WTC11 (cell line): ENCODE measurements around the gene RFX5. TPM values are rescaled to one million over a fixed set of nuclear protein-coding genes. Genes with fewer than 3 reads are reported as not detected.

Experiments
- ATAC-seq: fragments of 200-7000 bp; cut with Tn5 transposase; 2 replicates; pipeline ENCODE4 v1.10.0; 2021; ENCODE audit warnings: mild to moderate bottlenecking, moderate library complexity
- CTCF ChIA-PET: fragments of 300-600 bp; sonication (Branson Sonifier 250); formaldehyde crosslinking; loops from one replicate; lab custom pipeline; 2021; ENCODE audit warnings: antibody characterized with exemption; lab: Charles Lee
- POLR2A ChIA-PET: fragments of 350-600 bp; sonication (Branson Sonifier 250); formaldehyde crosslinking; loops from one replicate; lab custom pipeline; 2021; ENCODE audit warnings: antibody characterized with exemption; lab: Charles Lee
- DNase-seq: peaks from one replicate; pipeline ENCODE4 v3.0.0; 2021; ENCODE audit warnings: low spot score
- H3K27ac Mint-ChIP-seq: 2 replicates; pipeline ENCODE4 v1.8.0; 2021; ENCODE audit warnings: mixed read lengths
- H3K27me3 Mint-ChIP-seq: 2 replicates; pipeline ENCODE4 v1.8.0; 2021; ENCODE audit warnings: low read depth, mild to moderate bottlenecking, moderate library complexity, mixed read lengths
- H3K36me3 Mint-ChIP-seq: 2 replicates; pipeline ENCODE4 v1.8.0; 2021; ENCODE audit warnings: mixed read lengths
- H3K4me1 Mint-ChIP-seq: 2 replicates; pipeline ENCODE4 v1.8.0; 2022; ENCODE audit warnings: mixed read lengths
- H3K4me3 Mint-ChIP-seq: 2 replicates; pipeline ENCODE4 v1.8.0; 2021; ENCODE audit warnings: mild to moderate bottlenecking, moderate library complexity, mixed read lengths
- H3K9me3 Mint-ChIP-seq: 2 replicates; pipeline ENCODE4 v1.8.0; 2021; ENCODE audit warnings: mixed read lengths
- ATF1 ChIP-seq: sonication (generic); formaldehyde crosslinking; IDR thresholded peaks from 2 replicates; pipeline ENCODE4 v1.8.1; 2023; ENCODE audit warnings: mild to moderate bottlenecking, moderate library complexity, missing genetic modification reagents
- EMX1 ChIP-seq: fragments of 250-450 bp; sonication (Bioruptor Pico); IDR thresholded peaks from 2 replicates; pipeline ENCODE4 v1.8.0; 2021; ENCODE audit warnings: mild to moderate bottlenecking
- ESRRA ChIP-seq: sonication (generic); formaldehyde crosslinking; IDR thresholded peaks from 2 replicates; pipeline ENCODE4 v1.8.1; 2022; ENCODE audit warnings: mild to moderate bottlenecking, missing genetic modification reagents, borderline replicate concordance
- ETV6 ChIP-seq: sonication (generic); formaldehyde crosslinking; IDR thresholded peaks from 2 replicates; pipeline ENCODE4 v1.8.1; 2022; ENCODE audit warnings: mild to moderate bottlenecking, missing genetic modification reagents
- FOXJ3 ChIP-seq: sonication (generic); formaldehyde crosslinking; IDR thresholded peaks from 2 replicates; pipeline ENCODE4 v1.9.0; 2021; ENCODE audit warnings: missing genetic modification reagents, mild to moderate bottlenecking, borderline replicate concordance
- GRHL2 ChIP-seq: fragments of 250-450 bp; sonication (Bioruptor Pico); IDR thresholded peaks from 2 replicates; pipeline ENCODE4 v1.8.0; 2022; ENCODE audit warnings: mild to moderate bottlenecking, moderate library complexity; ENCODE audit not compliant: insufficient replicate concordance, severe bottlenecking
- JAZF1 ChIP-seq: fragments of 250-450 bp; sonication (Bioruptor Pico); IDR thresholded peaks from 2 replicates; pipeline ENCODE4 v1.9.0; 2021; ENCODE audit warnings: moderate library complexity, mild to moderate bottlenecking, inconsistent platforms
- MXD4 ChIP-seq: fragments of 250-450 bp; sonication (Bioruptor Pico); IDR thresholded peaks from 2 replicates; pipeline ENCODE4 v1.8.0; 2021; ENCODE audit warnings: mild to moderate bottlenecking, moderate library complexity, borderline replicate concordance
- OVOL2 ChIP-seq: fragments of 250-450 bp; sonication (Bioruptor Pico); IDR thresholded peaks from 2 replicates; pipeline ENCODE4 v1.9.0; 2021; ENCODE audit warnings: mild to moderate bottlenecking, borderline replicate concordance
- RORB ChIP-seq: fragments of 250-450 bp; sonication (Bioruptor Pico); IDR thresholded peaks from 2 replicates; pipeline ENCODE4 v1.9.0; 2021; ENCODE audit warnings: mild to moderate bottlenecking
- SOX15 ChIP-seq: fragments of 250-450 bp; sonication (Bioruptor Pico); IDR thresholded peaks from 2 replicates; pipeline ENCODE4 v1.9.0; 2021; ENCODE audit warnings: mild to moderate bottlenecking
- ZNF138 ChIP-seq: sonication (generic); formaldehyde crosslinking; conservative IDR thresholded peaks from 2 replicates; pipeline ENCODE4 v1.8.1; 2022; ENCODE audit warnings: mild to moderate bottlenecking, moderate library complexity, missing genetic modification reagents
- ZNF263 ChIP-seq: sonication (generic); formaldehyde crosslinking; IDR thresholded peaks from 2 replicates; pipeline ENCODE4 v1.8.1; 2022; ENCODE audit warnings: low read depth, mild to moderate bottlenecking, moderate library complexity, missing genetic modification reagents
- ZNF416 ChIP-seq: fragments of 250-450 bp; sonication (Bioruptor Pico); IDR thresholded peaks from 2 replicates; pipeline ENCODE4 v1.9.0; 2021; ENCODE audit warnings: mild to moderate bottlenecking, inconsistent platforms
- ZNF423 ChIP-seq: fragments of 250-450 bp; sonication (Bioruptor Pico); IDR thresholded peaks from 2 replicates; pipeline ENCODE4 v2.1.2; 2022; ENCODE audit warnings: mild to moderate bottlenecking, moderate library complexity
- total RNA-seq: library from RNA; stranded (reverse); gene quantifications from 3 replicates; pipeline ENCODE4 v1.2.3, GENCODE V29; 2021
- TF ChIP-seq, protein P1 (sequence below): fragments of 250-450 bp; sonication (Bioruptor Pico); IDR thresholded peaks from 2 replicates; pipeline ENCODE4 v1.9.0; 2021; ENCODE audit warnings: mild to moderate bottlenecking
- TF ChIP-seq, protein P2 (sequence below): fragments of 250-450 bp; sonication (Bioruptor Pico); IDR thresholded peaks from 2 replicates; pipeline ENCODE4 v2.1.2; 2022; ENCODE audit warnings: mild to moderate bottlenecking, moderate library complexity
- TF ChIP-seq, protein P3 (sequence below): fragments of 250-450 bp; sonication (Bioruptor Pico); IDR thresholded peaks from 2 replicates; pipeline ENCODE4 v1.8.0; 2021; ENCODE audit warnings: mild to moderate bottlenecking
- TF ChIP-seq, protein P4 (sequence below): sonication (generic); formaldehyde crosslinking; IDR thresholded peaks from 2 replicates; pipeline ENCODE4 v1.8.1; 2023; ENCODE audit warnings: mild to moderate bottlenecking, missing genetic modification reagents
- TF ChIP-seq, protein P5 (sequence below): sonication (generic); formaldehyde crosslinking; IDR thresholded peaks from 2 replicates; pipeline ENCODE4 v1.8.1; 2023; ENCODE audit warnings: mild to moderate bottlenecking, missing genetic modification reagents, moderate library complexity

The RFX5 gene
- total RNA-seq, 1 experiment from 2014 or later: 59.2 TPM

DNA sequence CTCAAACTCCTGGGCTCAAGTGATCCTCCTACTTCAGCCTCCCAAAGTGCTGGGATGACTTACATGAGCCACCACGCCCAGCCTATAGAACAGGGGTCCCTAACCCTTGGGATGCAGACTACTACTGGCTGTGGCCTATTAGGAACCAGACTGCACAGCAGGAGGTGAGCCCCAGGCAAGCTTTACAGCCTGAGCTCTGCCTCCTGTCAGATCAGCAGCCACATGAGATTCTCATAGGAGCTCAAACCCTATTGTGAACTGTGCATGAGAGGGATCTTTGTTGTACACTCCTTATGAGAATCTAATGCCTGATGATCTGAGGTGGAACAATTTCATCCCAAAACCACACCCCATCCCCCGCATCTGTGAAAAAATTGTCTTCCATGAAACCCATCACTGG is 39.0 kb upstream of the RFX5 start:
- Mint-ChIP-seq H3K4me3 (no peak overlapping the region), H3K27me3 (peaks cover 7% of the 10 kb centered on the region), H3K27ac (no peak overlapping the region), H3K9me3 (peaks cover 10% of the 10 kb centered on the region), H3K4me1 (no peaks in the 10 kb centered on the region), H3K36me3 (no peaks in the 10 kb centered on the region)
- ChIA-PET POLR2A (no interaction called here), CTCF (no interaction called here)
- DNase-seq: no peak
- no peak for ATAC-seq
- no peak for TF ChIP-seq FOXJ3 (CRISPR knock-in tag)
- no peak for TF ChIP-seq JAZF1 (CRISPR knock-in tag)
- TF ChIP-seq GRHL2 (CRISPR knock-in tag): no peak
- TF ChIP-seq, protein P1, sequence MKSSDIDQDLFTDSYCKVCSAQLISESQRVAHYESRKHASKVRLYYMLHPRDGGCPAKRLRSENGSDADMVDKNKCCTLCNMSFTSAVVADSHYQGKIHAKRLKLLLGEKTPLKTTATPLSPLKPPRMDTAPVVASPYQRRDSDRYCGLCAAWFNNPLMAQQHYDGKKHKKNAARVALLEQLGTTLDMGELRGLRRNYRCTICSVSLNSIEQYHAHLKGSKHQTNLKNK (CRISPR knock-in tag): no peak
- TF ChIP-seq, protein P2, sequence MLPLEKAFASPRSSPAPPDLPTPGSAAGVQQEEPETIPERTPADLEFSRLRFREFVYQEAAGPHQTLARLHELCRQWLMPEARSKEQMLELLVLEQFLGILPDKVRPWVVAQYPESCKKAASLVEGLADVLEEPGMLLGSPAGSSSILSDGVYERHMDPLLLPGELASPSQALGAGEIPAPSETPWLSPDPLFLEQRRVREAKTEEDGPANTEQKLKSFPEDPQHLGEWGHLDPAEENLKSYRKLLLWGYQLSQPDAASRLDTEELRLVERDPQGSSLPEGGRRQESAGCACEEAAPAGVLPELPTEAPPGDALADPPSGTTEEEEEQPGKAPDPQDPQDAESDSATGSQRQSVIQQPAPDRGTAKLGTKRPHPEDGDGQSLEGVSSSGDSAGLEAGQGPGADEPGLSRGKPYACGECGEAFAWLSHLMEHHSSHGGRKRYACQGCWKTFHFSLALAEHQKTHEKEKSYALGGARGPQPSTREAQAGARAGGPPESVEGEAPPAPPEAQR (CRISPR knock-in tag): no peak
- no peak for TF ChIP-seq ZNF138 (CRISPR knock-in tag)
- no peak for TF ChIP-seq ATF1
- TF ChIP-seq ZNF416 (CRISPR knock-in tag): no peak
- TF ChIP-seq EMX1 (CRISPR knock-in tag): no peak
- no peak for TF ChIP-seq ZNF423 (CRISPR knock-in tag)
- TF ChIP-seq RORB: no peak
- TF ChIP-seq, protein P3, sequence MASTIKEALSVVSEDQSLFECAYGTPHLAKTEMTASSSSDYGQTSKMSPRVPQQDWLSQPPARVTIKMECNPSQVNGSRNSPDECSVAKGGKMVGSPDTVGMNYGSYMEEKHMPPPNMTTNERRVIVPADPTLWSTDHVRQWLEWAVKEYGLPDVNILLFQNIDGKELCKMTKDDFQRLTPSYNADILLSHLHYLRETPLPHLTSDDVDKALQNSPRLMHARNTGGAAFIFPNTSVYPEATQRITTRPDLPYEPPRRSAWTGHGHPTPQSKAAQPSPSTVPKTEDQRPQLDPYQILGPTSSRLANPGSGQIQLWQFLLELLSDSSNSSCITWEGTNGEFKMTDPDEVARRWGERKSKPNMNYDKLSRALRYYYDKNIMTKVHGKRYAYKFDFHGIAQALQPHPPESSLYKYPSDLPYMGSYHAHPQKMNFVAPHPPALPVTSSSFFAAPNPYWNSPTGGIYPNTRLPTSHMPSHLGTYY (CRISPR knock-in tag): no peak

DNA sequence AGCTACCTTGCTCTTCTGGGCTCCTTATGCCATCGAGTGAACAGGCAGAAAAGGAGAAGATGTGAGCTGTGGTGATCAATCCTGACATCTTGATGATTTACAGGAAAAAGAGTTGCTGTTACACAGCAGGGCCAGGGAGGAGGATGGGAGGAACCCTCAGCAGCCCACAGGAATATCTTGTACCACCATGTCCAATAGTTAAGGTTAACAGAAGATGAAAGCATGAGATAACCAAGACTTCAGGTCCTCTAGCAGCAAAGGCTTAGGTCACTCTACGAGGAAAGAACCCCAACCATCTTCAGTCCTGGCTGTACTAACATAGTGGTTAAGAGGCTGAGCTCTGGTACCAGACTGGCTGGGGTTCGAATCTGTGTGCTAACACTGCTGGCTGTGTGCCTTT is 37.5 kb upstream of the RFX5 start:
- peaks cover 10% of the 10 kb centered on the region for H3K9me3 Mint-ChIP-seq
- TF ChIP-seq ZNF263 (CRISPR knock-in tag) (no peak), MXD4 (no peak), OVOL2 (CRISPR knock-in tag) (no peak), ETV6 (CRISPR knock-in tag) (no peak), ESRRA (no peak), SOX15 (CRISPR knock-in tag) (no peak)
- TF ChIP-seq, protein P4, sequence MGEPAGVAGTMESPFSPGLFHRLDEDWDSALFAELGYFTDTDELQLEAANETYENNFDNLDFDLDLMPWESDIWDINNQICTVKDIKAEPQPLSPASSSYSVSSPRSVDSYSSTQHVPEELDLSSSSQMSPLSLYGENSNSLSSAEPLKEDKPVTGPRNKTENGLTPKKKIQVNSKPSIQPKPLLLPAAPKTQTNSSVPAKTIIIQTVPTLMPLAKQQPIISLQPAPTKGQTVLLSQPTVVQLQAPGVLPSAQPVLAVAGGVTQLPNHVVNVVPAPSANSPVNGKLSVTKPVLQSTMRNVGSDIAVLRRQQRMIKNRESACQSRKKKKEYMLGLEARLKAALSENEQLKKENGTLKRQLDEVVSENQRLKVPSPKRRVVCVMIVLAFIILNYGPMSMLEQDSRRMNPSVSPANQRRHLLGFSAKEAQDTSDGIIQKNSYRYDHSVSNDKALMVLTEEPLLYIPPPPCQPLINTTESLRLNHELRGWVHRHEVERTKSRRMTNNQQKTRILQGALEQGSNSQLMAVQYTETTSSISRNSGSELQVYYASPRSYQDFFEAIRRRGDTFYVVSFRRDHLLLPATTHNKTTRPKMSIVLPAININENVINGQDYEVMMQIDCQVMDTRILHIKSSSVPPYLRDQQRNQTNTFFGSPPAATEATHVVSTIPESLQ (CRISPR knock-in tag): no peak
- TF ChIP-seq, protein P5, sequence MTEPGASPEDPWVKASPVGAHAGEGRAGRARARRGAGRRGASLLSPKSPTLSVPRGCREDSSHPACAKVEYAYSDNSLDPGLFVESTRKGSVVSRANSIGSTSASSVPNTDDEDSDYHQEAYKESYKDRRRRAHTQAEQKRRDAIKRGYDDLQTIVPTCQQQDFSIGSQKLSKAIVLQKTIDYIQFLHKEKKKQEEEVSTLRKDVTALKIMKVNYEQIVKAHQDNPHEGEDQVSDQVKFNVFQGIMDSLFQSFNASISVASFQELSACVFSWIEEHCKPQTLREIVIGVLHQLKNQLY (CRISPR knock-in tag): no peak
- ChIA-PET POLR2A (no interaction called here), CTCF (interaction anchor here (0.8 to 2.0 kb wide), 3 partner anchors 15 to 83 kb away, joined by 3 to 5 read pairs (median 4); no protein-coding TSS in a partner anchor)
- no peak for ATAC-seq
- DNase-seq: no peak
- H3K27me3 Mint-ChIP-seq: peaks cover 7% of the 10 kb centered on the region
- no peaks in the 10 kb centered on the region for H3K4me1 Mint-ChIP-seq
- no peak overlapping the region for H3K27ac Mint-ChIP-seq
- H3K36me3 Mint-ChIP-seq: no peaks in the 10 kb centered on the region
- H3K4me3 Mint-ChIP-seq: no peak overlapping the region
